Measurements from ENCODE around the gene SPINK4.
A peak's percentile ranks its signal among the peaks of the same experiment; 100 is the strongest.

Gene SPINK4

DNA sequence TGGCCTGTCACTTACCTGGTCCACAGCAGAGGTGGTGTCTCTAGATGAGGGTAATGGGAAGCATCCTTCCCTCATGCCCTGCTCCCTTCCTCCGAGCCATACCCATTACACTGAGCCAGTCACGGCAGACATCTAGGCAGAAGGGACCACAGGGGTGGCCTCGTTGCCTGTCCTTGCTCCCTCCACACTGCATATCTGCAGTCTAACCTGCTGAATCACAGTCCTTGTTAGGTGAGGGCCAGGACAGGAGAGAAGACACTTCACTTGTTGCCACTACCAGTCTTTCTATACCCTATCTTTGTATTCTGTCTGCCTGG is 18.4 kb upstream of the SPINK4 start:
- Histone ChIP-seq H3K4me3 (no peak overlapping the region), H3K27ac (no peak overlapping the region)
- no peak for DNase-seq (ENCODE audit: low spot score)
- TF ChIP-seq, protein P1, sequence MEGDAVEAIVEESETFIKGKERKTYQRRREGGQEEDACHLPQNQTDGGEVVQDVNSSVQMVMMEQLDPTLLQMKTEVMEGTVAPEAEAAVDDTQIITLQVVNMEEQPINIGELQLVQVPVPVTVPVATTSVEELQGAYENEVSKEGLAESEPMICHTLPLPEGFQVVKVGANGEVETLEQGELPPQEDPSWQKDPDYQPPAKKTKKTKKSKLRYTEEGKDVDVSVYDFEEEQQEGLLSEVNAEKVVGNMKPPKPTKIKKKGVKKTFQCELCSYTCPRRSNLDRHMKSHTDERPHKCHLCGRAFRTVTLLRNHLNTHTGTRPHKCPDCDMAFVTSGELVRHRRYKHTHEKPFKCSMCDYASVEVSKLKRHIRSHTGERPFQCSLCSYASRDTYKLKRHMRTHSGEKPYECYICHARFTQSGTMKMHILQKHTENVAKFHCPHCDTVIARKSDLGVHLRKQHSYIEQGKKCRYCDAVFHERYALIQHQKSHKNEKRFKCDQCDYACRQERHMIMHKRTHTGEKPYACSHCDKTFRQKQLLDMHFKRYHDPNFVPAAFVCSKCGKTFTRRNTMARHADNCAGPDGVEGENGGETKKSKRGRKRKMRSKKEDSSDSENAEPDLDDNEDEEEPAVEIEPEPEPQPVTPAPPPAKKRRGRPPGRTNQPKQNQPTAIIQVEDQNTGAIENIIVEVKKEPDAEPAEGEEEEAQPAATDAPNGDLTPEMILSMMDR (IDR thresholded peaks at IDR 0.05): no peak

DNA sequence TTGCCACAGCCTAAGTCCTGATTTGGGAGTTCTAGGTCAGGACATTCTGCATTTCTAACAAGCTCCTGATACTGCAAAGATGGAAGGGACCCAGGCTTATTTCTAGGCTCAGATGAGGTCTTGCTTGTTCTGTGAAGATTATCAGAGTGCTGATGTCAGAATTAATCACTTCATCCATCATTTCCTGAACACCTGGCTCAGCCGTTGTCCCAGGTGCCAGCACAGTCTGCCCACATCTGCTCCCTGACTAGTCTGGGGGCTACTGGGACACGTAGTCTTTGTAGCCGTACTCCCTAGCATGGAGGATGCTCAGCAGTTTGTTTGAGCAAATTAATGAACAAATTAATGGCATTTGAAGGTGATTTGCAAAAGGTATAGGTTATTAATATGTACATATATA is 17.9 kb upstream of the SPINK4 start:
- H3K4me3 ChIP-seq: no peak overlapping the region
- no peak for DNase-seq (ENCODE audit: low spot score)
- H3K27ac ChIP-seq: no peak overlapping the region
- TF ChIP-seq, protein P1 (IDR thresholded peaks at IDR 0.05): no peak

DNA sequence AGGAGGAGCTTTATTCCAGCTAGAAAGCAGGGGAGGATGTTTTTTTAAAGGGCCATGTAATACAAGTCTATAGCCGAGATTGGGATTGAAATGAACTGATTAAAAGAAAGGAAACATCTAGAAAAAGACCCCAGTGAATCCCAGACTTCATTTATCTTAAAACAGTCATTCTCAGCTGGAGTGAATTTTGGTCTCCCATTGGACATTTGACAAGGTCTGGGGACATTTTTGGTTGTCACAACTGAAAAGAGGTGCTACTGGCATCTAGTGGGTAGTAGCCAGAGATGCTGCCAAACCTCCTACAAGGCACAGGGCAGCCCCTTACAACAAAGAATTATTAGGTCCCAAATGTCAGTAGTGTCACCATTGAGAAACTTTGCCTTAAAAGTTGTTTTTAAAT is 16.3 kb upstream of the SPINK4 start:
- no peak overlapping the region for H3K27ac ChIP-seq
- DNase-seq (ENCODE audit: low spot score): no peak
- no peak overlapping the region for H3K4me3 ChIP-seq
- TF ChIP-seq, protein P1 (IDR thresholded peaks at IDR 0.05): no peak

DNA sequence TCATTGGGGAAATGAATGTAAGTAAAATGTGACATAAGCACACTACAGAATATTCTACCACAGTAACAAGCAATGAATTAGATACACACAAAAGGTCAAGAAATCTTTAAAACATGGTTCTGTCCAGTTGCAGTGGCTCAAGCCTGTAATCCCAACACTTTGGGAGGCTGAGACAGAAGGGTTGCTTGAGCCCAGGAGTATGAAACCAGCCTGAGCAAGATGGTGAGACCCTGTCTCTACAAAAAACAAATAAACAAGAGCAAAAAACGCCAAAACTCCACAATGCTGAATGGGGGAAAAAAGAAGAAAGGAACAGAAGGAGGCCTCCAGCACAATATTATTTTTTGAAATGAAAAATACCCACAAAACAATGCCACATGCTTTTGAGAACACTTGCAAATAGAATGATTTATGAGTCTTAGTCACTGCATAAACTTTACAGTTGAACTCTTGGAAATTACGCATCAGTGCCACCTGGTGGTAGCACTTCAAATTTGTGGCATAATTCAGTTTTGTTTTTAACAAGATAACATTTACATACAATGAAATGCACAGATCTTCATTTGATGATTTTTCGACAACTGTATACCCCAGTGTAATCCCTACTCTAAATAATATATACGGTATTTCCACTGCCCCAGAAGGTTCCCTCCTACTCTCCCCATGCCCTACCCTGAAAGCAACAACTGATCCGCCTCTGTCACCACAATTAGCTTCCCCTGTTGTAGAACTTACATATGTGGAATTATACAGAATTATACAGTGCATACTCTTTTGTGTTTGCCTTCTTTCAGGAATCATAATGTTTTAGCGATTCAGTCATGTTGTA is 14.4 kb upstream of the SPINK4 start:
- TF ChIP-seq, protein P1 (IDR thresholded peaks at IDR 0.05): peak; percentile 74
- no peak overlapping the region for H3K27ac ChIP-seq
- no peak for DNase-seq (ENCODE audit: low spot score)
- no peak overlapping the region for H3K4me3 ChIP-seq

DNA sequence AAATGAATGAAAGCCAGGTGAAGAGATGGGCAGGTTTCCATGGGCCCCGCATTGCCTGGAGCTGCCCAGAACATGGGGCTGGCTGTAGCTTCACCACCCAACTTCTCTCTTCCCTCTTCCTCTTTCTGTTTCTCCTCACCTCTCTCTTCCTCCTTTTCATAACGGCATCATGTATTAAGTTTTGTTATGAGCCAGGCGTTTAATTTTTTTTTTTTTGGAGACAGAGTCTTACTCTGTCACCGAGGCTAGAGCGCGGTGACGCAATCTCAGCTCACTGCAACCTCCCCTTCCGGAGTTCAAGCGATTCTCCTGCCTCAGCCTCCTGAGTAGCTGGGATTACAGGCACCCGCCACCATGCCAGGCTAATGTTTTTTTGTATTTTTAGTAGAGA is 13.0 kb upstream of the SPINK4 start:
- no peak for DNase-seq (ENCODE audit: low spot score)
- TF ChIP-seq, protein P1 (IDR thresholded peaks at IDR 0.05): no peak
- H3K4me3 ChIP-seq: no peak overlapping the region
- peak overlapping the region in 1 of 2 donors; percentile 29 for H3K27ac ChIP-seq

DNA sequence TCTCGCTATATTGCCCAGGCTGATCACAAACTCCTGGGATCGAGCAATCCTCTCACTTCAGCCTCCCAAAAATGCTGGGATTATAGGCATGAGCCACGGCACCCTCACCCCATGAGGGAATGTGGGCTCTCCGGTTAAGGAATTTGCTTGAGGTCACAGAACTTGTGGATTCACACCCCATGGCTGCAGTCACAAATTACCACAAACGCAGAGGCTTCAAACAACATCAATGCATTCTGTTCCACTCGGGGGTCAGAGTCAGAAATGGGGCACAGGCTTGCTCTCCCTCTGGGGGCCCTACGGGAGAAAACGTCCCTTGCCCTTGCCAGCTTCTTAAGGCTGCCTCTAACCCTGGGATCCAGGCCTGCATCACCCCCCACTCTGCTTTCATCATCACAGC is 12.2 kb upstream of the SPINK4 start:
- no peak overlapping the region for H3K27ac ChIP-seq
- H3K4me3 ChIP-seq: no peak overlapping the region
- TF ChIP-seq, protein P1 (IDR thresholded peaks at IDR 0.05): no peak

DNA sequence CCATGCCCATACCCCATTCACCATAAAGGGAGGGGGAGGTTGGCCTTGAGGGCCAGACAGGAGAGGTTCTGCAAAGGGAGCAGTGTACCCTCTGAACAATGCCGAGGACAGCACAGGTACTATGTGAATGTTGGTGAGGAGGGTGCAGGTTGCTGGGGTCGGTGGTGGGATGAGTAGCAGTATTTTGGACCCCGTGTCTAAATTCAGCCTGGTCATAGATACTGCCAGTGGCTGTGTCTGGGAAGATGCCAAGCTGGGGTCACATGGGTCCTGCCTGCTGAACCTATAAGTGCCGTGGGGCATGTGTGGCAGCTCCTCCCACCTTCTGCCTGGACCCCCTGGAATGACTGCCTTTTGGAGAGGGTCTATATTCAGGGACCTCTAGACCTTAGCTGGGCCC is 11.4 kb upstream of the SPINK4 start:
- no peak for DNase-seq (ENCODE audit: low spot score)
- no peak overlapping the region for H3K4me3 ChIP-seq
- no peak overlapping the region for H3K27ac ChIP-seq
- TF ChIP-seq, protein P1 (IDR thresholded peaks at IDR 0.05): no peak

More for the DNA sequence above, 12.2 kb upstream of the SPINK4 start:
- DNase-seq (ENCODE audit: low spot score): no peak

All from coronary artery (tissue), 2 donors.